ENCODE measurements around the gene CCNG2. TPM values are rescaled to one million over a fixed set of nuclear protein-coding genes. Genes with fewer than 3 reads are reported as not detected.

The CCNG2 gene
- total RNA-seq, 1 experiment from 2014 or later, result 44.2 TPM

GRCh38 chr4:77154761-77155499 lies 2.1 kb upstream of the CCNG2 start:
- Histone ChIP-seq H3K79me2 (ENCODE audit: low read depth) (peaks cover 22% of the 10 kb centered on the region), H3K36me3 (ENCODE audit: low read depth) (no peaks in the 10 kb centered on the region; the same call in 1 of the 2 replicates), H3K9me2 (ENCODE audit: insufficient read depth) (no peaks in the 10 kb centered on the region), H3F3A (ENCODE audit: insufficient read depth, low read depth) (peaks cover 21% of the 10 kb centered on the region; the same call in 1 of the 2 replicates), H2AFZ (no peak overlapping the region), H3K4me3 (no peak overlapping the region), H3K27ac (peak overlapping the region; percentile 66), H3K27me3 (ENCODE audit: insufficient read depth, low read depth) (no peaks in the 10 kb centered on the region), H3K9me3 (ENCODE audit: insufficient read depth, low read depth) (no peaks in the 10 kb centered on the region), H3K4me2 (peak overlapping the region; percentile 97), H4K20me1 (ENCODE audit: insufficient read depth) (no peaks in the 10 kb centered on the region), H3K4me1 (replicated peaks; ENCODE audit: insufficient read depth) (peaks cover 50% of the 10 kb centered on the region)
- ChIA-PET CTCF (interaction anchor here (1.0 kb wide), 1 partner anchor 59 kb away, joined by 3 read pairs; no protein-coding TSS in a partner anchor), POLR2A (ENCODE audit: unreplicated experiment) (no interaction called here)
- intact Hi-C loops (cut with micrococcal nuclease; ENCODE audit: unreplicated experiment), result loop anchor here (5.0 kb wide), 1 partner anchor 203 kb away; no protein-coding TSS in a partner anchor
- no TSS peak for BruUV-seq (replicated peaks)
- TF ChIP-seq CTCF (conservative IDR thresholded peaks at IDR 0.05) (no peak), EZH2 (IDR thresholded peaks at IDR 0.05; ENCODE audit: low read depth) (no peak)
- DNase-seq, result no peak

- intact Hi-C loops (cut with micrococcal nuclease; ENCODE audit: unreplicated experiment), result loop anchor here (1.0 to 5.0 kb wide), 2 partner anchors 81 to 204 kb away; partner anchors contain the start of gene CCNI
- Histone ChIP-seq H3K4me1 (replicated peaks; ENCODE audit: insufficient read depth) (peaks cover 50% of the 10 kb centered on the region), H2AFZ (peak overlapping the region; percentile 48; the same call in 1 of the 2 replicates), H3K27me3 (ENCODE audit: insufficient read depth, low read depth) (no peaks in the 10 kb centered on the region), H3K9me3 (ENCODE audit: insufficient read depth, low read depth) (no peaks in the 10 kb centered on the region), H3K36me3 (ENCODE audit: low read depth) (peaks cover 2% of the 10 kb centered on the region; the same call in 1 of the 2 replicates), H4K20me1 (ENCODE audit: insufficient read depth) (no peaks in the 10 kb centered on the region), H3K79me2 (ENCODE audit: low read depth) (peaks cover 27% of the 10 kb centered on the region), H3F3A (ENCODE audit: insufficient read depth, low read depth) (peaks cover 21% of the 10 kb centered on the region; the same call in 1 of the 2 replicates), H3K4me3 (peak overlapping the region; percentile 56; the same call in 1 of the 2 replicates), H3K4me2 (peak overlapping the region; percentile 97), H3K27ac (peak overlapping the region; percentile 66), H3K9me2 (ENCODE audit: insufficient read depth) (no peaks in the 10 kb centered on the region)
- CTCF ChIA-PET, result interaction anchor here (1.1 kb wide), 1 partner anchor 55 kb away, joined by 7 read pairs; no protein-coding TSS in a partner anchor
- POLR2A ChIA-PET (ENCODE audit: unreplicated experiment), result no interaction called here
- BruUV-seq (replicated peaks), result no TSS peak
- DNase-seq, result no peak
- TF ChIP-seq CTCF (conservative IDR thresholded peaks at IDR 0.05) (no peak), EZH2 (IDR thresholded peaks at IDR 0.05; ENCODE audit: low read depth) (no peak)
Measured at GRCh38 chr4:77155631-77156452, 1.2 kb upstream of the CCNG2 start.

- peaks cover 27% of the 10 kb centered on the region for H3K79me2 ChIP-seq (ENCODE audit: low read depth)
Measured at GRCh38 chr4:77156533-77156911, 485 bp upstream of the CCNG2 start.

More at GRCh38 chr4:77156533-77156911, 485 bp upstream of the CCNG2 start:
- no peaks in the 10 kb centered on the region for H3K9me3 ChIP-seq (ENCODE audit: insufficient read depth, low read depth)
- peaks cover 4% of the 10 kb centered on the region for H3K36me3 ChIP-seq (ENCODE audit: low read depth)
- DNase-seq, result peak; percentile 93 to 97
- intact Hi-C loops (cut with micrococcal nuclease; ENCODE audit: unreplicated experiment), result loop anchor here (1.0 to 5.0 kb wide), 2 partner anchors 81 to 204 kb away; partner anchors contain the start of gene CCNI
- no peaks in the 10 kb centered on the region for H3K9me2 ChIP-seq (ENCODE audit: insufficient read depth)
- ChIA-PET POLR2A (ENCODE audit: unreplicated experiment) (interaction anchor here (0.7 kb wide), 2 partner anchors 593 to 1372 kb away, joined by 4 to 6 read pairs; no protein-coding TSS in a partner anchor), CTCF (interaction anchor here (1.1 kb wide), 1 partner anchor 56 kb away, joined by 7 read pairs; no protein-coding TSS in a partner anchor)
- TF ChIP-seq CTCF (conservative IDR thresholded peaks at IDR 0.05) (no peak), EZH2 (IDR thresholded peaks at IDR 0.05; ENCODE audit: low read depth) (no peak)
- peaks cover 21% of the 10 kb centered on the region; the same call in 1 of the 2 replicates for H3F3A ChIP-seq (ENCODE audit: insufficient read depth, low read depth)
- peak overlapping the region; percentile 76 for H3K27ac ChIP-seq
- peak overlapping the region; percentile 97 for H3K4me2 ChIP-seq
- BruUV-seq (replicated peaks), result TSS peak; percentile 92
- H3K4me3 ChIP-seq, result peak overlapping the region; percentile 61; the same call in 1 of the 2 replicates
- no peaks in the 10 kb centered on the region for H3K27me3 ChIP-seq (ENCODE audit: insufficient read depth, low read depth)
- peaks cover 50% of the 10 kb centered on the region for H3K4me1 ChIP-seq (replicated peaks; ENCODE audit: insufficient read depth)
- peak overlapping the region; percentile 77; the same call in 1 of the 2 replicates for H2AFZ ChIP-seq
- no peaks in the 10 kb centered on the region for H4K20me1 ChIP-seq (ENCODE audit: insufficient read depth)

Measured in PC-9 (cell line).